Measurements from ENCODE around the gene LRRTM3. TPM values are rescaled to one million over a fixed set of nuclear protein-coding genes. Genes with fewer than 3 reads are reported as not detected.

The LRRTM3 gene
- total RNA-seq, 1 experiment from 2014 or later, result not detected

- Mint-ChIP-seq H3K4me3 (ENCODE audit: unreplicated experiment) (no peak overlapping the region), H3K36me3 (ENCODE audit: insufficient read depth, unreplicated experiment) (no peaks in the 10 kb centered on the region), H3K9me3 (ENCODE audit: unreplicated experiment) (no peaks in the 10 kb centered on the region), H3K27me3 (ENCODE audit: insufficient read depth, unreplicated experiment) (peaks cover 6% of the 10 kb centered on the region), H3K4me1 (ENCODE audit: low read depth, unreplicated experiment) (no peaks in the 10 kb centered on the region), H3K27ac (ENCODE audit: unreplicated experiment) (no peak overlapping the region)
- ChIA-PET POLR2A (no interaction called here), CTCF (no interaction called here)
- Histone ChIP-seq H3K9me3 (no peaks in the 10 kb centered on the region), H3K4me3 (ENCODE audit: low read depth, low read length) (no peak overlapping the region), H3K4me1 (no peaks in the 10 kb centered on the region), H3K27me3 (replicated peaks; ENCODE audit: control insufficient read depth, insufficient read depth, low read length) (no peaks in the 10 kb centered on the region), H3K36me3 (ENCODE audit: control insufficient read depth, insufficient read depth, low read length) (no peaks in the 10 kb centered on the region)
- no peak for TF ChIP-seq CTCF (IDR thresholded peaks at IDR 0.05; ENCODE audit: insufficient read depth in 1 of 2, low read depth in 1 of 2, low read length in 1 of 2, severe bottlenecking in 1 of 2, unreplicated experiment in 1 of 2)
- BruUV-seq (replicated peaks), result no TSS peak
- no peak for DNase-seq
- intact Hi-C loops (cut with micrococcal nuclease; ENCODE audit: unreplicated experiment), result no loop called here
These were observed 26.1 kb downstream of the LRRTM3 start for GRCh38 chr10:66951896-66952295.

DNA sequence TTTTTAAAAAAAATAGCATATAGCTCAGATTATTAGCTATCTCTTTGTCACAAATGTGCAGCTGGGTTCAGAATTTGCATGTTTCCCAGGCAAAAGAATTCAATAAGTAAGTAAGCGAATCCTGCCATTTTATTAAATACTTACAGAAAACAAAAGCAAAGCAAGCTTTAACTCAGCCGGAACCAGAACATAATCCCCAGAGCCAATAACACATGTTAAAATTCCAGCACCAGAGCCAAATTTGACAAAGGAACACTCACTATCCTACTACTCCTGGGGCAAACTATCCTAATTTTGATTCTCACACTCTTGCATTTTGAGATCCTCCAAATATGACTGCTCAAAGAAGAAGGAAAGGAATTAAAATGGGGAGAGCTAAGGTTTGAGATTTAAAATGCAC, 32.6 kb downstream of the LRRTM3 start:
- Histone ChIP-seq H3K4me1 (no peaks in the 10 kb centered on the region), H3K36me3 (ENCODE audit: control insufficient read depth, insufficient read depth, low read length) (no peaks in the 10 kb centered on the region), H3K9me3 (no peaks in the 10 kb centered on the region), H3K4me3 (ENCODE audit: low read depth, low read length) (no peak overlapping the region), H3K27me3 (replicated peaks; ENCODE audit: control insufficient read depth, insufficient read depth, low read length) (no peaks in the 10 kb centered on the region)
- H3K27me3 Mint-ChIP-seq (ENCODE audit: insufficient read depth, unreplicated experiment), result peaks cover 8% of the 10 kb centered on the region
- ChIA-PET CTCF (interaction anchor here (0.6 kb wide), 1 partner anchor 562 kb away, joined by 3 read pairs; no protein-coding TSS in a partner anchor), POLR2A (no interaction called here)
- H3K4me3 Mint-ChIP-seq (ENCODE audit: unreplicated experiment), result no peak overlapping the region
- intact Hi-C loops (cut with micrococcal nuclease; ENCODE audit: unreplicated experiment), result no loop called here
- H3K27ac Mint-ChIP-seq (ENCODE audit: unreplicated experiment), result no peak overlapping the region
- BruUV-seq (replicated peaks), result no TSS peak
- no peak for DNase-seq
- no peaks in the 10 kb centered on the region for H3K4me1 Mint-ChIP-seq (ENCODE audit: low read depth, unreplicated experiment)
- H3K9me3 Mint-ChIP-seq (ENCODE audit: unreplicated experiment), result no peaks in the 10 kb centered on the region
- H3K36me3 Mint-ChIP-seq (ENCODE audit: insufficient read depth, unreplicated experiment), result no peaks in the 10 kb centered on the region
- TF ChIP-seq CTCF (IDR thresholded peaks at IDR 0.05; ENCODE audit: insufficient read depth in 1 of 2, low read depth in 1 of 2, low read length in 1 of 2, severe bottlenecking in 1 of 2, unreplicated experiment in 1 of 2), result no peak

DNA sequence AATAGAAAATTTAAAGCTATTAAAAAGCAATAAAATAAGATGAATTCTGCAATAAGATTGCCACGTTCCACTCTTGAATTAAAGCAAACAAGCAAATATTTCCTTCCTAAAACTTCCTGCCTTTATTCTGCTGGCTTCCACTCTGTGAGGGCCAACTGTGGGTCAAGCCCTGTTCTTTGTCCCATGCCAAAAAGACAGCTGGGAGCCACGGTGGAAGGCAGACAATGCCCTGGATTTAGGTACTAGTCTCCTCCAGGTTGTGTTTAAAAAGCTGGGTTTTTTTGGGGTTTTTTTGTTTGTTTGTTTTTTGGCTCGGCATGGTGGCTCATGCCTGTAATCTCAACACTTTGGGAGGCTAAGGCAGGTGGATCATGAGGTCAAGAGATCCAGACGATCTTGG, 39.1 kb downstream of the LRRTM3 start:
- intact Hi-C loops (cut with micrococcal nuclease; ENCODE audit: unreplicated experiment), result no loop called here
- DNase-seq, result no peak
- Mint-ChIP-seq H3K27ac (ENCODE audit: unreplicated experiment) (no peak overlapping the region), H3K9me3 (ENCODE audit: unreplicated experiment) (no peaks in the 10 kb centered on the region), H3K4me3 (ENCODE audit: unreplicated experiment) (no peak overlapping the region), H3K4me1 (ENCODE audit: low read depth, unreplicated experiment) (no peaks in the 10 kb centered on the region), H3K36me3 (ENCODE audit: insufficient read depth, unreplicated experiment) (no peaks in the 10 kb centered on the region), H3K27me3 (ENCODE audit: insufficient read depth, unreplicated experiment) (peaks cover 7% of the 10 kb centered on the region)
- CTCF ChIA-PET, result no interaction called here
- Histone ChIP-seq H3K36me3 (ENCODE audit: control insufficient read depth, insufficient read depth, low read length) (no peaks in the 10 kb centered on the region), H3K4me1 (no peaks in the 10 kb centered on the region), H3K9me3 (no peaks in the 10 kb centered on the region), H3K4me3 (ENCODE audit: low read depth, low read length) (no peak overlapping the region), H3K27me3 (replicated peaks; ENCODE audit: control insufficient read depth, insufficient read depth, low read length) (no peaks in the 10 kb centered on the region)
- POLR2A ChIA-PET, result no interaction called here
- TF ChIP-seq CTCF (IDR thresholded peaks at IDR 0.05; ENCODE audit: insufficient read depth in 1 of 2, low read depth in 1 of 2, low read length in 1 of 2, severe bottlenecking in 1 of 2, unreplicated experiment in 1 of 2), result no peak
- BruUV-seq (replicated peaks), result no TSS peak

All from Caco-2 (cell line).